ENCODE results near the gene RAB3D. TPM values are rescaled to one million over a fixed set of nuclear protein-coding genes. Genes with fewer than 3 reads are reported as not detected.

Gene RAB3D
- total and polyA plus RNA-seq, 4 donors, result 1.1 to 10.2 (median 5.5) TPM

DNA sequence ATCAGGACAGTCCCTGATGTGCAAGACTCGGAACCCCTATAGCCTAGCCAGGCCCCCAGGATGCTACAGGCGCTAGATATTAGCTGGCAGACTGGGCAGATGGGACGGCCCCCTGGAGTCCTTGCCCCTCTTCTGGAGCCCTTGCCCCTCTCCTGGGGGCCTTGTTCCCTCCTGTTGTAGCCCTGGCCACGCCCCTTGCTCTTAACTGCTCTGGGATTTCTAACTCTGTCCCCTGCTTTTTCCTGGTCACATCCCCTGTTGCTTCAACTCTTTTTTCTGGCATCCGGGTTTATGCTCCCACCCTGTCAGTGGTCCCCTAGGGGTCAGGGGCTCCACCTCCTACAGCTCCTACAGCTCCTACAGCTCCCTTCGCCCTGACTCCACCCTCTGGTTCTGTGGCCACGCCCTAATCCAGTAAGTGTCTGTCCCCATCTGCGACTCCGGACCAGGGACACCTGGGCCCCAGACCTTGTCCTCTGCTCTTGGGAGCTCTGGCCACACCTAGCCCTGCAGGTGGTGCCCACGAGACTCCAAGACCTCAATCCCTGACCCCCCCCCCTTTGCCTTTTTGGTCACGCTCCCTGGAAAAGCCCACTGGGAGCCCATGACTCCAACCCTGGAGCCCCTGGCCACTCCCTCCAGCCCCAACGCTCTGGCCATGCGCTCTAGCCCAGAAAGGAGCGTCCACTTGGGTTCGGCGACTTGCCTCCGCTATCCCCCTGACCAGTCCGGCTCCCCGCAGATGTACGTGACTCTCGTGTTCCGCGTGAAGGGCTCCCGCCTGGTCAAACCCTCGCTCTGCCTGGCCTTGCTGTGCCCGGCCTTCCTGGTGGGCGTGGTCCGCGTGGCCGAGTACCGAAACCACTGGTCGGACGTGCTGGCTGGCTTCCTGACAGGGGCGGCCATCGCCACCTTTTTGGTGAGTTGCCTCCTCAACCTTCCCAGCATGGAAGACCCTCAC lies 22.6 kb upstream of the RAB3D start (continued):
- no peak for TF ChIP-seq FOXA1 (IDR thresholded peaks at IDR 0.05)
- TF ChIP-seq, protein P1, sequence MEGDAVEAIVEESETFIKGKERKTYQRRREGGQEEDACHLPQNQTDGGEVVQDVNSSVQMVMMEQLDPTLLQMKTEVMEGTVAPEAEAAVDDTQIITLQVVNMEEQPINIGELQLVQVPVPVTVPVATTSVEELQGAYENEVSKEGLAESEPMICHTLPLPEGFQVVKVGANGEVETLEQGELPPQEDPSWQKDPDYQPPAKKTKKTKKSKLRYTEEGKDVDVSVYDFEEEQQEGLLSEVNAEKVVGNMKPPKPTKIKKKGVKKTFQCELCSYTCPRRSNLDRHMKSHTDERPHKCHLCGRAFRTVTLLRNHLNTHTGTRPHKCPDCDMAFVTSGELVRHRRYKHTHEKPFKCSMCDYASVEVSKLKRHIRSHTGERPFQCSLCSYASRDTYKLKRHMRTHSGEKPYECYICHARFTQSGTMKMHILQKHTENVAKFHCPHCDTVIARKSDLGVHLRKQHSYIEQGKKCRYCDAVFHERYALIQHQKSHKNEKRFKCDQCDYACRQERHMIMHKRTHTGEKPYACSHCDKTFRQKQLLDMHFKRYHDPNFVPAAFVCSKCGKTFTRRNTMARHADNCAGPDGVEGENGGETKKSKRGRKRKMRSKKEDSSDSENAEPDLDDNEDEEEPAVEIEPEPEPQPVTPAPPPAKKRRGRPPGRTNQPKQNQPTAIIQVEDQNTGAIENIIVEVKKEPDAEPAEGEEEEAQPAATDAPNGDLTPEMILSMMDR (IDR thresholded peaks at IDR 0.05; ENCODE audit: low read depth, low read length, missing input control), result no peak
- TF ChIP-seq, protein P2, sequence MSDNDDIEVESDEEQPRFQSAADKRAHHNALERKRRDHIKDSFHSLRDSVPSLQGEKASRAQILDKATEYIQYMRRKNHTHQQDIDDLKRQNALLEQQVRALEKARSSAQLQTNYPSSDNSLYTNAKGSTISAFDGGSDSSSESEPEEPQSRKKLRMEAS (IDR thresholded peaks at IDR 0.05), result no peak
- no peak for TF ChIP-seq SP1 (IDR thresholded peaks at IDR 0.05)
- TF ChIP-seq FOXA2 (IDR thresholded peaks at IDR 0.05), result no peak
- TF ChIP-seq RXRA (IDR thresholded peaks at IDR 0.05), result no peak
- TF ChIP-seq HNF4G (IDR thresholded peaks at IDR 0.05), result no peak
- TF ChIP-seq GABPA (IDR thresholded peaks at IDR 0.05 in 1 of 2, conservative IDR thresholded peaks at IDR 0.05 in 1 of 2), result no peak
- no peak for TF ChIP-seq NR2F2 (IDR thresholded peaks at IDR 0.05)

DNA sequence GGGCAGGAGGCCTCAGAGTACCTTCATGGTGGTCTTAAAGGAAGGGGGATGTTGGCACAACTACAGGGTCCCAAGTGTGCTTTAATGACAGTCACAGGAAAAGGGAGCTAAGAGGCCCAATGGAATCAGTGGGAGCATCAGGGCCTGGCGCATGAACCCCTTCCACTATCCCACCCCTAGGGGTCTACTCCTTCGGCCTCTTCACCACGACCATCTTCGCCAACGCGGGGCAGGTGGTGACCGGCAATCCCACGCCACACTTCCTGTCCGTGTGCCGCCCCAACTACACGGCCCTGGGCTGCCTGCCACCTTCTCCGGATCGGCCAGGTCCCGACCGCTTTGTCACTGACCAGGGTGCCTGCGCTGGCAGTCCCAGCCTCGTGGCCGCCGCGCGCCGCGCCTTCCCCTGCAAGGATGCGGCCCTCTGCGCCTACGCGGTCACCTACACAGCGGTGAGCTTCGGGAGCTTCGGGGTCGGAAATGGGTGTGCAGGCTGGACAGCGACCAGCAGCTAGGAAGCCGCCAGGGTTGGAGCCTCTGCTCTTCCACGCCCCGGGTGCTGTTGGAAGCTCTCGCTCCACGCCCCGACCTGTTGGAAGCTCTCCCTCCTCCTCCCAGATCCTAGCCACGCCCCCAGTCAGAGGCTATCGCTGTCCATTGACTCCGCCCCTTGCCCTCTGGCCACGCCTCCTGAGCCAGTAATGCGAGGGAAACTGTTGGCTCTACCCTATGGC lies 21.7 kb upstream of the RAB3D start:
- peak; percentile 88 for DNase-seq (ENCODE audit: low spot score)

More for the DNA sequence above, 21.7 kb upstream of the RAB3D start:
- H3K9ac ChIP-seq (ENCODE audit: low read depth in 1 of 2, low read length in 2 of 2), result no peak overlapping the region
- peaks cover 1 to 13% (median 4%) of the 10 kb centered on the region in 4 donors for H3K36me3 ChIP-seq (ENCODE audit: control insufficient read depth in 4 of 4, insufficient read depth in 3 of 4, low read depth in 1 of 4, low read length in 3 of 4)
- H3K9me3 ChIP-seq (ENCODE audit: control insufficient read depth in 4 of 4, low read length in 3 of 4), result no peaks in the 10 kb centered on the region
- no peak overlapping the region for H3K27ac ChIP-seq (ENCODE audit: low read depth in 1 of 2, low read length in 2 of 2)
- peak in 1 of 2 donors; percentile 51 for TF ChIP-seq RXRA (IDR thresholded peaks at IDR 0.05)
- TF ChIP-seq, protein P3, sequence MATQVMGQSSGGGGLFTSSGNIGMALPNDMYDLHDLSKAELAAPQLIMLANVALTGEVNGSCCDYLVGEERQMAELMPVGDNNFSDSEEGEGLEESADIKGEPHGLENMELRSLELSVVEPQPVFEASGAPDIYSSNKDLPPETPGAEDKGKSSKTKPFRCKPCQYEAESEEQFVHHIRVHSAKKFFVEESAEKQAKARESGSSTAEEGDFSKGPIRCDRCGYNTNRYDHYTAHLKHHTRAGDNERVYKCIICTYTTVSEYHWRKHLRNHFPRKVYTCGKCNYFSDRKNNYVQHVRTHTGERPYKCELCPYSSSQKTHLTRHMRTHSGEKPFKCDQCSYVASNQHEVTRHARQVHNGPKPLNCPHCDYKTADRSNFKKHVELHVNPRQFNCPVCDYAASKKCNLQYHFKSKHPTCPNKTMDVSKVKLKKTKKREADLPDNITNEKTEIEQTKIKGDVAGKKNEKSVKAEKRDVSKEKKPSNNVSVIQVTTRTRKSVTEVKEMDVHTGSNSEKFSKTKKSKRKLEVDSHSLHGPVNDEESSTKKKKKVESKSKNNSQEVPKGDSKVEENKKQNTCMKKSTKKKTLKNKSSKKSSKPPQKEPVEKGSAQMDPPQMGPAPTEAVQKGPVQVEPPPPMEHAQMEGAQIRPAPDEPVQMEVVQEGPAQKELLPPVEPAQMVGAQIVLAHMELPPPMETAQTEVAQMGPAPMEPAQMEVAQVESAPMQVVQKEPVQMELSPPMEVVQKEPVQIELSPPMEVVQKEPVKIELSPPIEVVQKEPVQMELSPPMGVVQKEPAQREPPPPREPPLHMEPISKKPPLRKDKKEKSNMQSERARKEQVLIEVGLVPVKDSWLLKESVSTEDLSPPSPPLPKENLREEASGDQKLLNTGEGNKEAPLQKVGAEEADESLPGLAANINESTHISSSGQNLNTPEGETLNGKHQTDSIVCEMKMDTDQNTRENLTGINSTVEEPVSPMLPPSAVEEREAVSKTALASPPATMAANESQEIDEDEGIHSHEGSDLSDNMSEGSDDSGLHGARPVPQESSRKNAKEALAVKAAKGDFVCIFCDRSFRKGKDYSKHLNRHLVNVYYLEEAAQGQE (IDR thresholded peaks at IDR 0.05), result peak; percentile 88
- no peak for TF ChIP-seq HNF4A (conservative IDR thresholded peaks at IDR 0.05)
- TF ChIP-seq SP1 (IDR thresholded peaks at IDR 0.05), result peak; percentile 55
- 43% methylated on average over 43 of the region's 43 CpGs for WGBS
- H3K27me3 ChIP-seq (ENCODE audit: control insufficient read depth in 4 of 4, insufficient read depth in 4 of 4, low read length in 3 of 4), result no peaks in the 10 kb centered on the region
- peaks cover 3 to 16% (median 9%) of the 10 kb centered on the region in 4 donors for H3K4me1 ChIP-seq (ENCODE audit: control insufficient read depth in 4 of 4, insufficient read depth in 4 of 4, low read length in 3 of 4)
- no peak overlapping the region for H3K4me3 ChIP-seq (ENCODE audit: low read depth in 1 of 3, low read length in 3 of 3)

Measured in liver (tissue), 9 donors.